ENCODE data around the gene LMBR1. TPM values are rescaled to one million over a fixed set of nuclear protein-coding genes. Genes with fewer than 3 reads are reported as not detected.

LMBR1 gene
- total and polyA plus RNA-seq, 2 experiments from 2014 or later: 37.2 to 53.1 TPM

GRCh38 chr7:156777364-156778069 lies 115.5 kb downstream of the LMBR1 start:
- Histone ChIP-seq H3K4me3 (no peak overlapping the region), H3K27ac (no peak overlapping the region), H3K27me3 (no peaks in the 10 kb centered on the region), H3K9me3 (ENCODE audit: low read depth) (no peaks in the 10 kb centered on the region), H3K4me2 (no peak overlapping the region), H3K79me2 (no peaks in the 10 kb centered on the region), H4K20me1 (ENCODE audit: insufficient read depth, poor library complexity, severe bottlenecking) (no peaks in the 10 kb centered on the region), H3K4me1 (ENCODE audit: insufficient read depth) (no peaks in the 10 kb centered on the region), H3K9me2 (replicated peaks; ENCODE audit: insufficient read depth) (no peaks in the 10 kb centered on the region), H2AFZ (no peak overlapping the region), H3K36me3 (replicated peaks; ENCODE audit: insufficient read depth, low read depth) (no peaks in the 10 kb centered on the region)
- WGBS (ENCODE audit: low lambda C conversion rate, missing lambda C conversion rate): 97% methylated on average over 5 of the region's 5 CpGs
- no peak for TF ChIP-seq EZH2phosphoT487 (IDR thresholded peaks at IDR 0.05; ENCODE audit: low read depth, severe bottlenecking, unreplicated experiment)
- TF ChIP-seq EZH2 (IDR thresholded peaks at IDR 0.05; ENCODE audit: borderline replicate concordance): no peak
- no peak for TF ChIP-seq CTCF (IDR thresholded peaks at IDR 0.05; ENCODE audit: poor library complexity)
- DNase-seq (ENCODE audit: low spot score): no peak

- H3K9me3 ChIP-seq (ENCODE audit: low read depth): no peaks in the 10 kb centered on the region
- TF ChIP-seq EZH2 (IDR thresholded peaks at IDR 0.05; ENCODE audit: borderline replicate concordance) (no peak), CTCF (IDR thresholded peaks at IDR 0.05; ENCODE audit: poor library complexity) (no peak), EZH2phosphoT487 (IDR thresholded peaks at IDR 0.05; ENCODE audit: low read depth, severe bottlenecking, unreplicated experiment) (no peak)
- 92% methylated on average over 2 of the region's 2 CpGs for whole genome bisulfite sequencing (ENCODE audit: low lambda C conversion rate, missing lambda C conversion rate)
These were observed 116.5 kb downstream of the LMBR1 start for GRCh38 chr7:156776527-156776926.

GRCh38 chr7:156773966-156774365 lies 119.0 kb downstream of the LMBR1 start:
- H3K9me3 ChIP-seq (ENCODE audit: low read depth): no peaks in the 10 kb centered on the region
- H3K27ac ChIP-seq: no peak overlapping the region
- WGBS (ENCODE audit: low lambda C conversion rate, missing lambda C conversion rate): 95% methylated on average over 1 of the region's 1 CpG
- no peak overlapping the region for H3K4me2 ChIP-seq
- H4K20me1 ChIP-seq (ENCODE audit: insufficient read depth, poor library complexity, severe bottlenecking): no peaks in the 10 kb centered on the region
- no peaks in the 10 kb centered on the region for H3K36me3 ChIP-seq (replicated peaks; ENCODE audit: insufficient read depth, low read depth)
- H2AFZ ChIP-seq: no peak overlapping the region
- no peaks in the 10 kb centered on the region for H3K9me2 ChIP-seq (replicated peaks; ENCODE audit: insufficient read depth)
- H3K4me3 ChIP-seq: no peak overlapping the region
- H3K79me2 ChIP-seq: no peaks in the 10 kb centered on the region
- H3K4me1 ChIP-seq (ENCODE audit: insufficient read depth): no peaks in the 10 kb centered on the region
- no peaks in the 10 kb centered on the region for H3K27me3 ChIP-seq
- DNase-seq (ENCODE audit: low spot score): no peak
- TF ChIP-seq EZH2phosphoT487 (IDR thresholded peaks at IDR 0.05; ENCODE audit: low read depth, severe bottlenecking, unreplicated experiment): no peak
- no peak for TF ChIP-seq CTCF (IDR thresholded peaks at IDR 0.05; ENCODE audit: poor library complexity)
- TF ChIP-seq EZH2 (IDR thresholded peaks at IDR 0.05; ENCODE audit: borderline replicate concordance): no peak

More at GRCh38 chr7:156776527-156776926, 116.5 kb downstream of the LMBR1 start:
- Histone ChIP-seq H3K79me2 (no peaks in the 10 kb centered on the region), H2AFZ (no peak overlapping the region), H3K4me2 (no peak overlapping the region), H3K36me3 (replicated peaks; ENCODE audit: insufficient read depth, low read depth) (no peaks in the 10 kb centered on the region), H3K27me3 (no peaks in the 10 kb centered on the region), H3K27ac (no peak overlapping the region), H3K4me3 (no peak overlapping the region), H3K4me1 (ENCODE audit: insufficient read depth) (no peaks in the 10 kb centered on the region), H3K9me2 (replicated peaks; ENCODE audit: insufficient read depth) (no peaks in the 10 kb centered on the region), H4K20me1 (ENCODE audit: insufficient read depth, poor library complexity, severe bottlenecking) (no peaks in the 10 kb centered on the region)
- DNase-seq (ENCODE audit: low spot score): no peak
